Adipocyte (in vitro differentiated cells): ENCODE measurements around the gene CXCR3.

Source experiments
- DNase-seq: peaks from one replicate; pipeline ENCODE4 v3.0.0-alpha.2; 2015; ENCODE audit warnings: low read depth
- H3K27me3 ChIP-seq: replicated peaks from 2 replicates; pipeline ENCODE4 v1.7.0; 2013; ENCODE audit warnings: mild to moderate bottlenecking, low read length, moderate library complexity; ENCODE audit not compliant: control insufficient read depth, insufficient read depth
- H3K36me3 ChIP-seq: 2 replicates; pipeline ENCODE4 v1.7.0; 2013; ENCODE audit warnings: low read length, mild to moderate bottlenecking, moderate library complexity; ENCODE audit not compliant: control insufficient read depth, insufficient read depth, severe bottlenecking
- H3K4me1 ChIP-seq: 2 replicates; pipeline ENCODE4 v1.7.0; 2013; ENCODE audit warnings: mild to moderate bottlenecking, low read length, moderate library complexity; ENCODE audit not compliant: control insufficient read depth, insufficient read depth
- H3K4me3 ChIP-seq: 2 replicates; pipeline ENCODE4 v1.7.0; 2013; ENCODE audit warnings: mild to moderate bottlenecking, low read length, moderate library complexity
- H3K9ac ChIP-seq: 2 replicates; pipeline ENCODE4 v1.7.0; 2013; ENCODE audit warnings: mild to moderate bottlenecking, low read length, moderate library complexity
- H3K9me3 ChIP-seq: 2 replicates; pipeline ENCODE4 v1.7.0; 2013; ENCODE audit warnings: mild to moderate bottlenecking, low read length, moderate library complexity; ENCODE audit not compliant: control insufficient read depth

Gene CXCR3

GRCh38 chrX:71636438-71637252 lies 18.3 kb upstream of the CXCR3 start:
- no peak for DNase-seq
- no peak overlapping the region for H3K4me3 ChIP-seq
- H3K9ac ChIP-seq = no peak overlapping the region
- H3K27me3 ChIP-seq = peaks cover 2% of the 10 kb centered on the region
- H3K9me3 ChIP-seq = peaks cover 5% of the 10 kb centered on the region
- no peaks in the 10 kb centered on the region for H3K36me3 ChIP-seq
- no peaks in the 10 kb centered on the region for H3K4me1 ChIP-seq

- Histone ChIP-seq H3K9me3 (peaks cover 5% of the 10 kb centered on the region), H3K27me3 (peaks cover 2% of the 10 kb centered on the region), H3K4me3 (no peak overlapping the region), H3K4me1 (no peaks in the 10 kb centered on the region), H3K9ac (no peak overlapping the region), H3K36me3 (no peaks in the 10 kb centered on the region)
- no peak for DNase-seq
Measured at GRCh38 chrX:71634366-71634765, 16.1 kb upstream of the CXCR3 start.

GRCh38 chrX:71632923-71633657 lies 14.8 kb upstream of the CXCR3 start:
- no peak for DNase-seq
- Histone ChIP-seq H3K36me3 (no peaks in the 10 kb centered on the region), H3K9ac (no peak overlapping the region), H3K4me3 (no peak overlapping the region), H3K4me1 (no peaks in the 10 kb centered on the region), H3K27me3 (peaks cover 2% of the 10 kb centered on the region), H3K9me3 (peaks cover 5% of the 10 kb centered on the region)

GRCh38 chrX:71629467-71629866 lies 11.2 kb upstream of the CXCR3 start:
- peaks cover 5% of the 10 kb centered on the region for H3K9me3 ChIP-seq
- H3K27me3 ChIP-seq = peaks cover 2% of the 10 kb centered on the region
- H3K9ac ChIP-seq = no peak overlapping the region
- H3K4me1 ChIP-seq = no peaks in the 10 kb centered on the region
- DNase-seq = no peak
- no peaks in the 10 kb centered on the region for H3K36me3 ChIP-seq
- H3K4me3 ChIP-seq = no peak overlapping the region

- H3K36me3 ChIP-seq = no peaks in the 10 kb centered on the region
- H3K4me3 ChIP-seq = no peak overlapping the region
- peaks cover 5% of the 10 kb centered on the region for H3K9me3 ChIP-seq
- H3K4me1 ChIP-seq = peaks cover 8% of the 10 kb centered on the region
- H3K27me3 ChIP-seq = no peaks in the 10 kb centered on the region
- no peak for DNase-seq
- no peak overlapping the region for H3K9ac ChIP-seq
Measured at GRCh38 chrX:71627588-71628404, 9.5 kb upstream of the CXCR3 start.

- Histone ChIP-seq H3K9ac (no peak overlapping the region), H3K36me3 (no peaks in the 10 kb centered on the region), H3K4me1 (peaks cover 19% of the 10 kb centered on the region)
Measured at GRCh38 chrX:71626576-71626975, 8.3 kb upstream of the CXCR3 start.

GRCh38 chrX:71625471-71625870 lies 7.2 kb upstream of the CXCR3 start:
- Histone ChIP-seq H3K9me3 (no peaks in the 10 kb centered on the region), H3K27me3 (no peaks in the 10 kb centered on the region), H3K4me3 (no peak overlapping the region), H3K9ac (no peak overlapping the region), H3K4me1 (peaks cover 21% of the 10 kb centered on the region), H3K36me3 (no peaks in the 10 kb centered on the region)
- DNase-seq = no peak

More at GRCh38 chrX:71626576-71626975, 8.3 kb upstream of the CXCR3 start:
- Histone ChIP-seq H3K4me3 (no peak overlapping the region), H3K27me3 (no peaks in the 10 kb centered on the region), H3K9me3 (no peaks in the 10 kb centered on the region)
- DNase-seq = no peak

- Histone ChIP-seq H3K9me3 (peaks cover 8% of the 10 kb centered on the region), H3K36me3 (no peaks in the 10 kb centered on the region), H3K4me1 (peaks cover 21% of the 10 kb centered on the region), H3K9ac (no peak overlapping the region), H3K27me3 (no peaks in the 10 kb centered on the region), H3K4me3 (no peak overlapping the region)
- DNase-seq = no peak
Measured at GRCh38 chrX:71623714-71624113, 5.4 kb upstream of the CXCR3 start.

- no peaks in the 10 kb centered on the region for H3K27me3 ChIP-seq
- H3K9ac ChIP-seq = peak overlapping the region; percentile 79
- H3K4me1 ChIP-seq = peaks cover 21% of the 10 kb centered on the region
- no peak overlapping the region for H3K4me3 ChIP-seq
- H3K36me3 ChIP-seq = no peaks in the 10 kb centered on the region
- peak; percentile 12 for DNase-seq
- H3K9me3 ChIP-seq = peaks cover 8% of the 10 kb centered on the region
Measured at GRCh38 chrX:71622576-71623450, 4.5 kb upstream of the CXCR3 start.

GRCh38 chrX:71622032-71622575 lies 3.8 kb upstream of the CXCR3 start:
- H3K4me1 ChIP-seq = peaks cover 21% of the 10 kb centered on the region
- H3K9ac ChIP-seq = peak overlapping the region; percentile 5
- H3K4me3 ChIP-seq = no peak overlapping the region
- H3K27me3 ChIP-seq = no peaks in the 10 kb centered on the region
- no peak for DNase-seq
- no peaks in the 10 kb centered on the region for H3K36me3 ChIP-seq
- peaks cover 8% of the 10 kb centered on the region for H3K9me3 ChIP-seq
